ENCODE measurements around the gene CRYBG3.

CRYBG3 gene

GRCh38 chr3:97981886-97982285 is 160.1 kb downstream of the CRYBG3 start:
- no peak for TF ChIP-seq CTCF (IDR thresholded peaks at IDR 0.05; ENCODE audit: insufficient read depth, low read depth, low read length, missing control alignments)
- peak; percentile 19 for DNase-seq (ENCODE audit: low read depth)
- H3K4me3 ChIP-seq (ENCODE audit: low read depth, low read length): no peak overlapping the region

GRCh38 chr3:97983933-97984491 is 162.2 kb downstream of the CRYBG3 start:
- DNase-seq (ENCODE audit: low read depth): no peak
- H3K4me3 ChIP-seq (ENCODE audit: low read depth, low read length): no peak overlapping the region
- TF ChIP-seq CTCF (IDR thresholded peaks at IDR 0.05; ENCODE audit: insufficient read depth, low read depth, low read length, missing control alignments): no peak

- TF ChIP-seq CTCF (IDR thresholded peaks at IDR 0.05; ENCODE audit: insufficient read depth, low read depth, low read length, missing control alignments): no peak
- no peak overlapping the region for H3K4me3 ChIP-seq (ENCODE audit: low read depth, low read length)
- DNase-seq (ENCODE audit: low read depth): no peak
These were observed 165.5 kb downstream of the CRYBG3 start for GRCh38 chr3:97987306-97987705.

- DNase-seq (ENCODE audit: low read depth): no peak
- TF ChIP-seq CTCF (IDR thresholded peaks at IDR 0.05; ENCODE audit: insufficient read depth, low read depth, low read length, missing control alignments): no peak
- H3K4me3 ChIP-seq (ENCODE audit: low read depth, low read length): no peak overlapping the region
These were observed 167.2 kb downstream of the CRYBG3 start for GRCh38 chr3:97988784-97989568.

- DNase-seq (ENCODE audit: low read depth): peak; percentile 40
- TF ChIP-seq CTCF (IDR thresholded peaks at IDR 0.05; ENCODE audit: insufficient read depth, low read depth, low read length, missing control alignments): no peak
- no peak overlapping the region for H3K4me3 ChIP-seq (ENCODE audit: low read depth, low read length)
These were observed 168.9 kb downstream of the CRYBG3 start for GRCh38 chr3:97990624-97991292.

- no peak for TF ChIP-seq CTCF (IDR thresholded peaks at IDR 0.05; ENCODE audit: insufficient read depth, low read depth, low read length, missing control alignments)
- no peak for DNase-seq (ENCODE audit: low read depth)
- H3K4me3 ChIP-seq (ENCODE audit: low read depth, low read length): no peak overlapping the region
These were observed 169.5 kb downstream of the CRYBG3 start for GRCh38 chr3:97991293-97991682.
